GM19239 (cell line): ENCODE results near the gene TLCD3B.
"Not testable (repeated sequence)": the region's sequence is repeated elsewhere in the genome, so short reads cannot be mapped to it uniquely, and the experiment has no call there.

Experiments
- DNase-seq: peaks from one replicate; pipeline ENCODE4 v3.0.0; 2011; ENCODE audit warnings: low spot score; ENCODE audit not compliant: insufficient read length
- FAIRE-seq: peaks from 2 replicates; lab custom pipeline; 2011; peaks lifted over from hg19 to GRCh38; lab: Jason Lieb, UNC

Gene TLCD3B

DNA sequence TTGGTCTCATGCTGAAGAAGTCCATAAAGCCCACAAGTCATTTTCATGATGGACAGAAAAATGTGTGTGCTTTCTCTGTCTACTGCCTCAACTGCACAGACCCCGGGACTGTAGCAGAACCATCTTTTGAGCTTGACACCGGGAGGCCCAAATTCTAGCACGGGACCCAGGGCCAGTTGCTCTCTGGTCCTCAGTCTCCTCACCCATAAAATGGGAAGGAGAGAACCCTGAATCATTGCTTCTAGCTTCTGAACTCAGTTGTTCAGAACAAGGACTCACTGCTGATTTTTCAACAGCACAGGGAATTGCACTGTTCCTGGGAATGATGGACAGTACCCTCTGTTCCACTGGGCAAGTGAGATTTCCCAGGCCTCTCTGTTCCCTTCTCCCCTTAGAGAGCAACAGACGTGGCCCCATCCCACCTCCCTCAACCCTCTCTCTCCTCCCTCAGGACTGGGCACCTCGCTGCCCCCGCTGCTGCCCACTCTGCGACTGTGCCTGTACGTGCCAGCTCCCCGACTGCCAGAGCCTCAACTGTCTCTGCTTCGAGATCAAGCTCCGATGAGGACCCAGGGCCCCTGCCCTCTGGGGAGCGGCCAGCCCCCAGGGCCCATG, 32.3 kb upstream of the TLCD3B start:
- DNase-seq = no peak
- no peak for FAIRE-seq

DNA sequence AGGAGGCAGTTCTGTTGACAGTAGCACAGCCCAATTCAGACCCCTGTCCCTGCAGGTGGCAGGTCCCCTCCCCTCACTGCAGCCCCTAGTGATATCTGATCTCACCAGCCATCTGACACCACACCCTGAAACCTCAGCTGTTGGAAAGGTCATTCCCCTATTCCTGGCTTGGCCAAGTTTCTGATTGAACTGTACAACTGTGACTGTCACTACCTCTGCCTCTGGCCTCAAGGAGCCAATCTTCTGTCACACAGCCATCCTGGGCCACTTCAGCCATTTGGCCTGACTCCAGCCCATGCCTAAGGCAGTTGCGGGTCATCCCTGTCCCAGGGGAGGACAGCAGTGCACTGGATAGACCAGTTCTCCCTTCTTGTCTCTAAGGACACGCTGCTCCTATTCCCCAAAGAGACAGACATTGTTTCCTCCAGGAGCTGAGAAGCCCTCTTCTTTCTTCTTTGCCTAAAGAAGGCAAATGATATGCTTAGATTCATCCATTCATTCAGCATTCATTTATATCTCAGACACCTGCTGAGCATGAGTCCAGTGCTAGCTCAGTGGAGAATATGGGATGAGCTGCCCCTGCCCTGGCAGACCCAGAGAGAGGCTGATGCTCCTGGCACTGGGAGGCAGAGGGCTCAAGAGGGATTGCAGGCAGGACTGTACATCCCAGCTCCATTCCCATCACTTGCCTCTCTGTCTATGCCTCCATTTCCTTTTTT, 29.9 kb upstream of the TLCD3B start:
- FAIRE-seq (no peak), DNase-seq (no peak)

DNA sequence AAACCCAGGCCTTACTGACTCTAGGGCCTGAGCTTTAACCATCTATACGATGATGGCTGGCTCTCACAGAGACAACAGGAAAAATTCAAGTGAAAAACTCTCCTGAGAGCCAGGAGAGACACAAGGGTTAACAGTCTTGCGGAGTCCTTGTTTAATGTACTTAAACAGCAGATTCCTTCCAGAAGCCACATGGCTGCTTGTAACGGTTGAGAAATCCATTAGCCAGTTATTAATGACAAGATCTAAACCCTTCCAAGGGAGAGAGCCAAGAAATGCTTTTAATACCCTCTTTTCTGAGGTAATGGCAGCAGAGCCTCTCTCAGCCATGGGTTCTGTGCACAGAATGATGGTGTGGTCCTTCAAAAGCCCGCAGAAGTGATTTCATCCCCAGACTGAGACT, 29.3 kb upstream of the TLCD3B start:
- DNase-seq (no peak), FAIRE-seq (no peak)

DNA sequence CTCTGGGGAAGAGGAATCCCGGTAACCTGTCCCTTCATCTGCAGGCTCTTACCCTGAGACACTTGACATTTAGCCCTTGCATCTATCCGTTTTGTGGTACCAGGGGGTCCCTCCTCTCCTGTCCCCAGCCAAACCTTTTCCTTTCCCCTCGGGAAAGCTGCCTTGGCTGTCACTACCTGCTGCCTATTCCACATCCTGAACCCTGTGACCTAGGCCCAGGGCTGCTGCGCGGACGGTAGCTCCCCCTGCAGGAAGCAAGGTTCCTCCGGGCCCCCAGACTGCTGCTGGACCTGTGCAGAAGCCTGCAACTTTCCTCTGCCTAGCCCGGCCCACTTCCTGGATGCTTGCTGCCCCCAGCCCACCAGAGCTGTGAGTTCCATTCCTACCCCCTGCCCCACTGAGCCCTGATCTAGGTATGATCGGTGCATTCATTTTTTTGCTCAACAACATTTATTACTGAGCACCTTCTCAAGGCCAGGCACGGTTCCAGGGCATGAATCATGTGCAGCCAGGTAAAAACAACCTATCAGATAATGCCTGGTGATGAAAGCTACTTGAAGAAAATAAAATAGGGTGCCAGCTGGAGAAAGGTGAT, 24.0 kb upstream of the TLCD3B start:
- peak; percentile 70 for FAIRE-seq

DNA sequence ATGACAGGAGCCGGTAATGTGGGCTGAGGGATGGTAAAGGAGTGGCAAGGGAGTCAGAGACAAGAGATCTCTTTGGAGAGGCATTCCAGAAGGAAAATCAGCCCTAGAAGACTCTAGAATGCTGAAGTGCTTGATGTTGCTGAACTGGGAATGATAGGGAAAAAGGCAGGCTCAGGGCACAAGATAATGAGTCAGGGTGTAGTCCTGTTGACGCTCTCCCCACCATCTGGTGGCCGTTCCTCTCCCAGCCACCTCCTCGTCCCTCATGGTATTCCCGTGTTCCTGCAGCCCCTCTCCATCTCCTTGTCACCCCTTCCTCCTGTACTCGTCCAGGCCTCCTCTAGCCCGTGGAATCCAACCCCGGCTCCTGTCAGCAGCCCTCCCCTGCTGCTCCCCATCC, 23.4 kb upstream of the TLCD3B start:
- DNase-seq (no peak), FAIRE-seq (no peak)

More for the DNA sequence above, 24.0 kb upstream of the TLCD3B start:
- no peak for DNase-seq

DNA sequence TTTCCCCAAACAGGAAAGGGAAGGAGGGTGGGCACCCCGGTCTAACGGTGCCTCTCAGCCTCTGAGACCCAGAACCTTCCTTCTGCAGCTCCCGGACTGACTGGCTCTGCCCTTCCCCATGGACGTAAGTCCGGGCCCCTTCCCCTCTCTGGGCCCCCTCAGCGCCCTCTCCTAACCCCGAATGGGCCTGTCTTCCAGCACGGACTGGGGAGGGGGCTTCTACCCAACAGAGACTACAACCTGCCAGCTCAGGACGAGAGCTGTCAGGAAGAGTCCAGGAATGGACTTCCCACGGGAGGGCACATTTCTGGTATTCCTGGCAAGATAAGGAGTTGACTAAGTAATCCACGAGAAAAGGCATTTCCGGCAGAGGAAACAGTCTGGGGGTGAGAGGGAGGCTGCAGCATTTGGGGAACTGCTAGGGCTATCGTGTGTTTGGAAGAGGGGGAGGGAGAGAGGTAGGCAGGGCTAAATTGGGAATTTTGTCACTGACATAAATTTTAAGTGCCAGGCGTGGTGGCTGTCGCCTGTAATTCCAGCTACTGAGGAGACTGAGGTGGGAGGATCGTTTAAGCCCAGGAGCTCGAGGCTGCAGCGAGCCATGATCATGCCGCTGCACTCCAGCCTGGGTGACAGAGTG, 22.4 kb upstream of the TLCD3B start:
- no peak for FAIRE-seq

DNA sequence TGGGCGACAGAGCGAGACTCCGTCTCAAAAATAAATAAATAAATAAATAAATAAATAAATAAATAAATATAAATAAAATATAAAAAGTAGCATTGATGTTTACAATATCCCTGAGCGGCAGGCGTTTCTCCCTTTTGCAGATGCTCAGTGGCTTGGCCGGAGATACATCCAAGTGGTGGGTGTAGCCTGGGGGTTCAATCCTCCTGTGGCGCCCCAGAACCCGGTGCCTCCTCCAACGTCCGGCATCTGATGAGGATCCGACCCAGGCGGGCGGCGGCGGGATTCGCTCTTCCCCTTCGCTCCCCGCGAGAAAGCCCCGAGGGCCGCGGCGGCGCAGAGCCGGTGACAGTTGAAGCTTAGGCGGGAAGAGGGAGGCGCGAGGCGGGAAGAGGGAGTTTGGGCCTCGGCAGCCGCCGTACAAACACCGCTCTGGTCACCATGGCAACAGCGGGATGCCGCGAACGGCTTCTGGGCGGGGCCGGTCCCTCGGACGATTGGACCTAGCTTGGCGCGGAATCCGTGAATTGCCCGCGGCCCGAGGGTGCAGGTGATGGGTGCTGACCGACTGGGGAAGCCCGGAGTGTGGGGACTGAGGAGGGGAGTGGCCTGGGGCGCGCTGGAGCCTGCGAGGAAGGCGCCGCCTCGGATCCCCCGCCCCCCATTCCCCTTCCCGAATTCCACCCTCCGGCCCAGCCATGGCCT, 21.8 kb upstream of the TLCD3B start:
- peak; percentile 66 for FAIRE-seq
- peak; percentile 92 for DNase-seq

More for the DNA sequence above, 22.4 kb upstream of the TLCD3B start:
- DNase-seq = no peak

DNA sequence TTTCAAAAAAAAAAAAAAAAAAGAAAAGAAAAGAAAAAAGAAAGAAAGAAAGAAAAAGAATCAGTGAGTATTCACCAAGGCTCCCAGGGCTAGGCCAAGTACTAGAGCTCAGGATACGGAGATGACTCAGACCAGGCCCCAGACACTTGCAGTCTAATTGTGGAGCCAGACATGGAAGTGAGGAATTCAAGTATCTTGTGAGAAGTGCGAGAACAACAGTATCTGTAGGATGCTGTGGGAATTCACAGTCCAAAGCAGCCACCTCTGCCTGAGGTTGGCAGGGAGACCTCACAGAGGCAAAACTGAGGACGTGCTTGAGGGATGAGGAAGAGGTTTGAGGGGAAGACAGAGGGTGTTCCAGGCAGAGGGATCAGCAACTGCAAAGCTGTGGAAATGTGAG, 20.4 kb upstream of the TLCD3B start:
- FAIRE-seq (no peak), DNase-seq (no peak)

DNA sequence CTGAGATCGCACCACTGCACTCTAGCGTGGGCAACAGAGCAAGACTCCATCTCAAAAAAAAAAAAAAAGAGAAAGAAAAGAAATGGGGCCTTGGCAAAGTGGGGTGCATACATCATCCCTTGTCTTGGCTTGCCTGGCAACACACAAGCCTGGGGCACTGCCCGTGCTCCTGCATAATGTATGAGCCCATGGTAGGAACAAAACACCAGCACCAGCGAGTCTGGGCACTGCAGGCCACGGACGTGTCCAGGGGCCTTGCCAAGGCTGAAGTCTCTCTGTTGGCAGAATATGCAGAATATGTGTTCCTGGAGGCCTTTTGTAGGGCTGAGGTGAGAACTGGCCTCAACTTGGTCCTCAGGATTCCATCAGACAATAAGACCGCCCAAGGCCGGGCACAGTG, 18.8 kb upstream of the TLCD3B start:
- no peak for DNase-seq
- FAIRE-seq = no peak

DNA sequence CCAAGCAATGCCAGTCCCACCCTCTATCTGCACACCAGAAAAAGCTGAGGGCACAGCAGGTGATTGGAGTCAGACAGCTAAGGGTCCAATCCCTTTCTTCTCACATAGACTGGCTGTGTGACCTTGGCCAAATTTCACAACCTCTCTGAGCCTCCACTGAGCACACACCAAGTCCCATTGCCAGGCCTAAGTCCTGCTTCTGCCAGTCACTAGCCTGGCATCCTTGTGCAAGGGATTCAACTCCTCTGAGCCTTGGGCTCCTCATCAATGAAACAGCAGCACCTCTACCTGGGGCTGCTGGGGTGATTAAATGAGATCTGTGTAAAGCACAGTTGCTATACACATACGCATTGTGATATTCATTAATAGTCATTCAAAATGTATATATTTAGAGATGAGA, 15.5 kb upstream of the TLCD3B start:
- FAIRE-seq (no peak), DNase-seq (no peak)

DNA sequence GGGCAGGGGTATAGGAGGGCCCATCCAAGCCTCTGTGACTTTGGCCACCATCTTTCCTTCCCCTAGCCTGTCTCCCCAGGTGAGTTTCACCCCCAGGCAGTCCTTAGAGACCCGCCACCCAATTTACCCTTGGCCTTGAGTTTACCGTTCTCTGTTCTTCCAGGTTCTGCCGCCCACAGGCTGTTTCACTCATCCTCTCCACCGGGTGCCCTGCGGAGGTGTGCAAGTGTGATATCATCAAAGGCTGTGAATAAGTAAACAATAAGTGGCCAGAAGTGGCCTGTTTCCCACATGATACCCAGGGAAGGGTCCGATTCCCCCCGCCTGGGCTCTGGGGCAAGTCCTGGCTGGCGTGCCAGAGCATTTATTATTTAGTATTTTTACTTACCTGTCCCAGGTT, 15.1 kb upstream of the TLCD3B start:
- no peak for FAIRE-seq

DNA sequence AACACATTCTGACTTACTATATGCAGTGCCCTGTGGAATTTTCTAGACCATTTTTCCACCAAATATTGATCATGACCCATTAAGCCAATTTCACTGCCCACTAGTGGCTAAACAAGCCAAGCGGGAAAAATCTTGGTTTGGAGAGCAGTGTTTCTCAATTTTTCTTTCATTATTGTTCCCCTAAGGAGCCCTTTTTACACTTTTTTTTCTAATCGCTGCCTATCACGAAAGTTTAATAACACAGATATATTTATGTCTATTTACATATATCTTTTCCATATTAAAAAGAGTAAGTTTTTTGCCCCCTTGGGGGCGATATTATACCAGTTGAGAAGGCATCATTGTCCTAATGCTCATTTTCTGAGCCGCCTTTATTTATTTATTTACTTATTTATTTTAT, 10.8 kb upstream of the TLCD3B start:
- DNase-seq (no peak), FAIRE-seq (no peak)

More for the DNA sequence above, 15.1 kb upstream of the TLCD3B start:
- no peak for DNase-seq

DNA sequence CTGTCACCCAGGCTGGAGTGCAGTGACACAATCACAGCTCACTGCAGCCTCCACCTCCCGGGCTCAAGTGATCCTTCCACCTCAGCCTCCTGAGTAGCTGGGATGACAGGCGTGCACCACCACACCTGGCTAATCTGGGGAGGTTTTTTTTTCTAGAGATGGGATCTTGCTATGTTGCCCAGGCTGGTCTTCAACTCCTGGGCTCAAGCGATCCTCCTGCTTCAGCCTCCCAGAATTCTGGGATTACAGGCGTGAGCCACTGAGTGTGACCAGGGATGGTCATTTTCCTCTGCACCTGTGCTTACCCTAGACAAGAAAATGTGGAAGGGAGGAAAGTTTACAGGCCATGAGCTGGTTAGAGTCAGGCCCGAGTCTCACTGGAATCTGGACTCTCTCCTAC, 9.6 kb upstream of the TLCD3B start:
- not testable (repeated sequence) for FAIRE-seq, DNase-seq

DNA sequence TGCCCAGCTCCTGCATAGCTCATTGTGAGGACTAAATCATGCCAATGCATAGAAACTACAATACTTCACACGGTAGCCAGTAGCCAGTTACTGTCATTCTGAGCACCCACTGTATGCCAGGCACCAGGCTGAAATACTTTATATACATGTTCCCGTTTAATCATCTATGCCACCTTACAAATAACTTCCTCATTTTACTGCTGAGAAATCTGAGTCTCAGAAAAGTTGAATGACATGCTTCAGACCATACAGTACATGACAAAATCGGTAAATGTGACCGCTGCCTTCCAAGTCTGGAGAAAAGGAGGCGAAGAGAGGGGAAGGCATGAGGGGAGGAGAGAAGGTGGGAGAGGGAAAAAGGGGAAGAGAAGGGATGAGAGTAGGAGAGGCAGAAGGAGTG, 9.2 kb upstream of the TLCD3B start:
- DNase-seq = no peak
- FAIRE-seq = no peak

DNA sequence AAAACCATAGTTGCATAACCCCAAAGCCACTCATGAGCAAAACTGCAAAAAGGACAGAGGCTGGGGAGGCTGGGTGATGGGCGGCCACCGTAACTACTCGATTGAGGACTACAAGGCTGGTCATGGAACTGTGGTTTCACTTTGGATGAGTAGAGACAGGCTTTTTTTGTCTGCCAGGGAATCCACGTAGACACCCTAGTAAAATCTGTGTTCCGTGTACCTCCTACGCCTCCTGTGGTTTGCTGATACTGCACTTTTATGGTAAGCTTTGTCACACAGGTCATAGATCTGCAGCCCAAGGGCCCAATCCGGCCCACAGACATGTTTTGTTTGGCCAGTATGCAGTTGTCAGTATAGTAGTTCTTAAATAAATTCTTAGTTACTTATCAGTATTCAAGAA, 2.2 kb upstream of the TLCD3B start:
- DNase-seq (no peak), FAIRE-seq (no peak)

DNA sequence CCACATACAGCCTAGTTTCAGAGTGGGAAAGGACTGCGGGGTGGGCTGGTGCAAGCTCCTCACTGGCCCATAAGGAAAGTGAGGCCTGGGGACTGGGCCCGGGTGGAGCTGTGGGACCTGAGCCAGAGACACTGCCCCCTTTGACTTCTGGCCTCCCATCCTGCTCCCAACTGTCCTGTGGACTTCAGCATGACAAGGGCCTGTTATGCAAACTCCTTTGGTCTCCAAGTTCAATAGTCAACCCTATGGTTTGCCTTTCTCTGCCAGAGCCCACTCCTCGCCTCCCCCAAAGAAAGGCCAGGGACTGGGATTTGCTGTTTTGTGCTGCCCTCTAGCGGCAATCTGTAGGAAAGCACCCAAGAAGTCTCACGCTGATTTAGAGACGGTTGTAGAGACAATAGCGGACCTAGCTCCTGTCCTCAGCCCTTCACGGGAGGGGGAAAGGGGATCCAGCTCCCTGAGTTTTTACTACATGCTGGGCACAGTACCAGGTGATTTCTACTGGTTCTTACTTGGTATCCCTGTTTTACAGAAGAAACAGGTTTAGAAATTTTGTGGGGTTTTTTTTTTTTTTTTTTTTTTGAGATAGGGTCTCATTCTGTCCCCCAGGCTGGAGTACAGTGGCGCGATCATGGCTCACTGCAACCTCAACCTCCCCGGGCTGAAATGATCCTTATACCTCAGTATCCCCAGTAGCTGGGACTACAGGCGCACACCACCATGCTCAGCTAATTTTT, 1.2 kb upstream of the TLCD3B start:
- DNase-seq (peak; percentile 78), FAIRE-seq (peak; percentile 96)

DNA sequence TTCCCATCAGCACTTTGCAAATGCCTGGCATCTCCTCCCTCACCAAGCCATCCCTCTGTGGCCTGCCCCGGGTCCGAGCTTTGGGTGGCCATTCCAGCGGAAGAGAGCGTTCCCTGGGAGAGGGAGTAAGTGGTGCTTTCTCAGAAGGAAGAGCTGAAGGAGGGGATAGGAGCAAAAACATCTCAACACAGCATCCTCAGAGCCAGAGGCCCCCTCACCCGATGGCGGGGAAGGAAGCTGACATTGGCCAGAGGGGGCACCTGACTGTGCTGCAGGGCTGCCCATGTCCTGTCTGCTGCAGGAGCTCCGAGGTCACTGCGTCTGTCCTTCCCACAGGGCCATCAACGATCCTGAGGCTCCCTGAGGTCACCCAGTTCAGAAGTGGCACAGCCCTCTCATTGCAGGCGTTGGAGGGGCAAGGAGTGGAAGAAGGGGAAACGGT, 427 bp upstream of the TLCD3B start:
- FAIRE-seq (no peak), DNase-seq (no peak)

DNA sequence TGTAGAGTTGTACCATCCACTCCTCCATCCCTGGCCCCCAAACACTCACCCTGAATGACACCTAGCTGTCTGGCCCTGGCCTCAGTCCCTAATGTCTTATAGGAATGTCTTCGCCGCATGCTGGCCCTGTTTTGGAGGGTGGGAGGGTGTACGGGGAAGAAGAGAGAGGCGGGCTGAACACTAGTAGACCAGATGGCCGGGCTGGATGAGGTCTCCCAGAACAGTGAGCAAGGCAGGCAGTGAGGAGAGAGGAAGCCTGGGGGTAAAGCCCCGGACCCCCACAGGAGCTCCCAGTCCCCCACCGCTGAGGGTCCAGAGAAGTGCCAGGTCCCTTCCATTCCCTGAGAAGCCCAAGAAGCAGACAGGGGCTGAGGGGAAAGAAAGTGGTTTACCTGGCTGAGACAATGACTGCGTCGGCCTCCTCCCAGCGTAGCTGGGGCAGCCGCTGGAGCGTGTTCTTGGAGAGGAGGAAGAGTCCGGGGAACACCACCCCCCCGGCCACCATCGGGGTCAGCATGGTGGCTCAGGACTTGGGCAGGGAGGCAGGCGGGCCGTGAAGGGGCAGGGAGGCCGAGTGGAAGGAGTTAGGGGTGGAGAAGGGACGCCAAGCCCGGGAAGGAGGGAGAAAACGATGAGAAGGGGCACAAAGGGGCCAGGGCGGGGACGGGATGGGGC, 923 bp downstream of the TLCD3B start:
- FAIRE-seq = no peak
- DNase-seq = no peak

DNA sequence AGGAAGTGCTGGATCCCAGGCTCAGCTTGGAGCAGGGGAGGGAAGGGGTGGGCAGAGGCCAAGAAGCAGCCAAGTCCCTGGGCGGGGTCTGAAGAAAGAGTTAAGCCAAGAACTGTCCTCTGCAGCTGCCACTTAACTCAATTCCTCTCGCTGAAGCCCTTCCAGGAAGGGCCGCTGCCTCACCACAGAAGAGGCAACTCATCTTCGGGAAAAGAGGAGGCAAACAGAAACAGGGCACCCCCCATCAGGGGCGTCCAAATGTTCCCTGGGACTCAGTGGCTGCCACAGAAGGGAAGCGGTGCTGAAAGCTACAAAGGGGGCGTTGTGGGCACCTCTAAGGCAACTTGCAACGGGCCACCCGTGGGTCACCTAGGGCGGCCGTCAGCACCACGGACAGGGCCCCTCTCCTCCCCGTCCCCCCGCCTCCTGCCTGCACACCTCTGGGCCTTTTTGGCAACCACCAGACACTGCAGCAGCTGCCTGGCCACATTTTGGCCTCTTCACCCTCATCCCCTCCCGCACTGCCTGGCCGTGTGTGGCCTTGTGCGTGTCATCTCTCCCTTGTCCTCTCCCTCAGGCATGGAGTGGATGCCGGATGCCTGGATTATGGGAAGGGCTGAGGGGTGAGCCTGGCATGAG, 2.5 kb downstream of the TLCD3B start:
- FAIRE-seq = no peak
- no peak for DNase-seq
